Heart right ventricle (tissue), 16 donors: ENCODE results near the gene HDAC9. TPM values are rescaled to one million over a fixed set of nuclear protein-coding genes. Genes with fewer than 3 reads are reported as not detected.

ENCODE experiments used
- ATAC-seq, 8 donors: fragments of 200-7000 bp; cut with Tn5 transposase; one replicate each; pipeline ENCODE4 v1.9.1; 2020; ENCODE audit warnings: mild to moderate bottlenecking in 8 of 8, moderate library complexity in 8 of 8, moderate number of reproducible peaks in 1 of 8
- DNase-seq, 2 donors: peaks; one replicate each; pipeline ENCODE4 v3.0.0-alpha.2; 2020
- H3K27ac ChIP-seq, 10 donors: fragments of 200-600 bp; sonication (generic) in 2 of 10; one replicate each; pipeline versions ENCODE4 v1.5.0 to v1.8.0; 2020 to 2022; ENCODE audit warnings: mild to moderate bottlenecking in 3 of 10
- H3K27me3 ChIP-seq, 7 donors: fragments of 200-600 bp; one replicate each; pipeline ENCODE4 v1.8.0; 2021 to 2022; ENCODE audit warnings: mild to moderate bottlenecking in 2 of 7
- H3K36me3 ChIP-seq, 9 donors: fragments of 200-600 bp; sonication (generic) in 1 of 9; one replicate each; pipeline versions ENCODE4 v1.5.0 to v1.8.0; 2020 to 2022; ENCODE audit warnings: mild to moderate bottlenecking in 2 of 9
- H3K4me1 ChIP-seq, 9 donors: fragments of 200-600 bp; sonication (generic) in 1 of 9; one replicate each; pipeline versions ENCODE4 v1.5.0 to v1.8.0; 2020 to 2022; ENCODE audit warnings: mild to moderate bottlenecking in 4 of 9
- H3K4me3 ChIP-seq, 10 donors: fragments of 200-600 bp; sonication (generic) in 2 of 10; one replicate each; pipeline versions ENCODE4 v1.5.0 to v1.8.0; 2020 to 2022; ENCODE audit warnings: mild to moderate bottlenecking in 7 of 10, moderate library complexity in 2 of 10
- H3K9me3 ChIP-seq, 11 donors: fragments of 200-600 bp in 10 of 11; sonication (generic) in 2 of 11; one replicate each; pipeline versions ENCODE4 v1.5.0 to v1.8.0; 2013 to 2022; ENCODE audit warnings: mild to moderate bottlenecking in 2 of 11, control low read depth in 1 of 11, moderate library complexity in 1 of 11
- CTCF ChIP-seq, 9 donors: fragments of 200-600 bp; sonication (generic) in 2 of 9; IDR thresholded peaks; one replicate each; pipeline versions ENCODE4 v1.5.0 to v1.8.0; 2021 to 2022; ENCODE audit warnings: antibody characterized with exemption in 9 of 9, mild to moderate bottlenecking in 5 of 9, moderate library complexity in 1 of 9
- WGBS, 2 donors: extraction: QIAGEN DNeasy Blood & Tissue Kit; methylation state at CpG; one replicate each; pipeline ENCODE4 v1.1.7; 2013; ENCODE audit warnings: inconsistent platforms in 1 of 2; 5-methylcytosine and 5-hydroxymethylcytosine counted together
- intact Hi-C, 10 donors: fragments of 100-400 bp; cut with DNase I; formaldehyde crosslinking; loops; one replicate each; pipeline versions ENCODE4 v1.11.1 to v1.14.2; 2022
- polyA plus RNA-seq, 2 donors: library from polyadenylated mRNA; stranded (reverse); fragments of 200-250 nt; gene quantifications; one replicate each; pipeline ENCODE4 v1.2.3, GENCODE V29; 2013
- total RNA-seq, 10 donors: library from RNA; stranded (reverse); fragmentation: NEBNext Ultra II Directional in 3 of 10; extraction: Animal tissue kit (Norgen Biotek cat#: 25700) in 3 of 10; gene quantifications; one replicate each; pipeline versions ENCODE4 v1.2.1 to v1.2.4, GENCODE V29; 2021 to 2023
- donor health status: Arrhythmogenic right ventricular cardiomyopathy.
- donor health status: ischemic (EF 13 %, LVEDD 7.1; RV severe dilation, severe dysfunction).
- donor health status: healthy with polysubstance abuse.
- donor health status: DM: no; HTN: yes; CAD: no.
- donor health status: DM: no; HTN: no; CAD: no.
- donor health status: ischemic (EF 25% LVEDD 6.9; RV normal size, moderate dysfunction).
- donor health status: ischemic (EF 25% LVEDD 5.7; RV mildly dilated, moderate dysfunction).
- donor health status: healthy.
- donor health status: DM: yes; HTN: yes; CAD: no.
- donor health status: Ischemic cardiomyopathy.
- donor health status: ischemic (EF 35%, LVEDD 5.7; RV mildly dilated, moderate dysfunction).
- donor health status: nonischemic (EF 11% LVEDD 7.7; RV severe dilation, severe dysfunction).
- donor health status: DM: yes; HTN: yes; CAD: no.
- donor health status: PGD.
- donor health status: ischemic (EF 29% LVEDD 5.4; RV normal size, mild dysfunction).
- donor health status: nonischemic (EF 23%, LVEDD 6.1; RV moderate dilation, normal function).

The HDAC9 gene
- total and polyA plus RNA-seq, 12 donors = 1.9 to 66.1 (median 38.6) TPM

GRCh38 chr7:18656362-18656761, 160.8 kb downstream of the HDAC9 start:
- intact Hi-C loops = no loop called here
- TF ChIP-seq CTCF (IDR thresholded peaks at IDR 0.05) = no peak
- peaks cover 0 to 11% (median 0%) of the 10 kb centered on the region in 9 donors for H3K36me3 ChIP-seq
- peak overlapping the region in 1 of 10 donors; percentile 57 for H3K27ac ChIP-seq
- peaks cover 0 to 25% (median 0%) of the 10 kb centered on the region in 9 donors for H3K4me1 ChIP-seq
- ATAC-seq (no peak), DNase-seq (no peak)
- H3K9me3 ChIP-seq = no peaks in the 10 kb centered on the region
- no peak overlapping the region for H3K4me3 ChIP-seq
- no peaks in the 10 kb centered on the region for H3K27me3 ChIP-seq

- 73 to 82% methylated on average over 5 of the region's 5 CpGs for WGBS, 2 donors
- no peak for DNase-seq
- intact Hi-C loops = loop anchor here in 4 of 10 donors (10.0 kb wide), 3 partner anchors 65 to 305 kb away; partner anchors contain the start of gene HDAC9 (in 1 of the 4)
- Histone ChIP-seq H3K27ac (no peak overlapping the region), H3K27me3 (no peaks in the 10 kb centered on the region), H3K4me1 (peaks cover 0 to 25% (median 3%) of the 10 kb centered on the region in 9 donors), H3K9me3 (no peaks in the 10 kb centered on the region), H3K4me3 (no peak overlapping the region), H3K36me3 (peaks cover 0 to 7% (median 0%) of the 10 kb centered on the region in 9 donors)
- TF ChIP-seq CTCF (IDR thresholded peaks at IDR 0.05) = no peak
- ATAC-seq = no peak
Observed at GRCh38 chr7:18659746-18660145, 164.2 kb downstream of the HDAC9 start.

GRCh38 chr7:18663321-18663720, 167.8 kb downstream of the HDAC9 start:
- Histone ChIP-seq H3K36me3 (peaks cover 0 to 6% (median 0%) of the 10 kb centered on the region in 9 donors), H3K4me1 (peaks cover 0 to 23% (median 13%) of the 10 kb centered on the region in 9 donors), H3K27me3 (no peaks in the 10 kb centered on the region), H3K9me3 (no peaks in the 10 kb centered on the region), H3K27ac (peak overlapping the region in 3 of 10 donors; percentile 33 to 48 (median 38)), H3K4me3 (no peak overlapping the region)
- TF ChIP-seq CTCF (IDR thresholded peaks at IDR 0.05) = no peak
- 70 to 78% methylated on average over 7 of the region's 7 CpGs for WGBS, 2 donors
- intact Hi-C loops = loop anchor here in 4 of 10 donors (10.0 kb wide), 3 partner anchors 69 to 309 kb away; partner anchors contain the start of gene HDAC9 (in 1 of the 4)
- ATAC-seq = peak in 7 of 8 donors; percentile 52 to 88 (median 79)
- DNase-seq = peak; percentile 9 to 24

- peak; percentile 86 to 97 (median 87) for ATAC-seq
- DNase-seq = peak; percentile 72 to 84
- Histone ChIP-seq H3K4me1 (peaks cover 0 to 29% (median 13%) of the 10 kb centered on the region in 9 donors), H3K9me3 (no peaks in the 10 kb centered on the region), H3K27ac (no peak overlapping the region), H3K4me3 (no peak overlapping the region), H3K36me3 (peaks cover 0 to 6% (median 0%) of the 10 kb centered on the region in 9 donors), H3K27me3 (no peaks in the 10 kb centered on the region)
- 21 to 24% methylated on average over 4 of the region's 4 CpGs for WGBS, 2 donors
- peak; percentile 78 to 97 (median 92) for TF ChIP-seq CTCF (IDR thresholded peaks at IDR 0.05)
- intact Hi-C loops = loop anchor here in 9 of 10 donors (1.0 to 10.0 kb wide), 10 partner anchors 71 to 314 kb away; partner anchors contain the start of gene HDAC9 (in 1 of the 9)
Observed at GRCh38 chr7:18666107-18666728, 170.7 kb downstream of the HDAC9 start.
